ENCODE data around the gene DPH7. TPM values are rescaled to one million over a fixed set of nuclear protein-coding genes. Genes with fewer than 3 reads are reported as not detected.

Gene DPH7
- total RNA-seq, 4 donors from 2014 or later, result 17.0 to 44.1 (median 22.6) TPM

DNA sequence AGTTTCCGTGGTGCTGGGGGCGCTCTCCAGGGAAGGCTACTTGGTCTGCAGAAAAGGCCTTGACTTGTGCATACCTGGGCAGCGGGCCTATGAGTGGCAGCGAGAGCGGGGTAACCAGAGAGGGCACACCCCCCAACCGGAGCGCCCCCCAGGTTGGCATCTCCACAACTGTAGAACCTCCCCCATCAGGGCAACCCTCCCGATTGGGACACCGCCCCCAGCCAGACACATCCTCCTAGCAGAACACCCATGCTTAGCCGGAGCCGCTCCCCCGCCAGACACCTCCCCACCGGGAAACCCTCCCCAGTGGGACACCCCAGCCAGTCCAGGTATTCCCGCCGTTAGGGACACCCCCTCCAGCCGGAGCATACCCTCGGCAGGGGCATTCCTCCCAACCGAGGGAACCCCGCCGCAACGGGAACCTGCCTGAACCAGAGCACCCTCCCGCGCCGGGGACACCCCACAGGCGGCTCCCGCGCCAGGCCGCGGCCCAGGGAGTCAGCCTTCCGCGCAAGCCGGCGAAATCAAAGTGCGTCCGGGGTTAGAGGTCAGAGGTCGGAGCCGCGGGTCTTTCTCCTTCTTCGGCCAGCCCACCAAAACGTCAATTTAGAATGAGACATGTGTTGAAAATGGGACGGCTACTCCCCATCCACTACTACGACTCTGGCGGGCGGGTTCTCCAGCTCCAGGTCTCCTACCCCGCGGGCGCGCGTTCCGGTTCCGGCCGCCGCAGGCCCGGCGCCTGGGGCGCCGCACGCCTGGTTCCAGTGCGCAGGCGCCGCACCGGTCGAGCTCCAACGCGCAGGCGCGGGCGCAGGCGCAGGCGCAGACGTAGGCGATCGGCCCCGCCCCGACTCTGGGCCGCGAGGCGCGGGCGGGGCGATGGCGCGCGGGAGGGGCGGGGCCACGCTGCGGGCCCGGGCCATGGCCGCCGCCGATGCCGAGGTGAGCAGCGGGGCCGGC lies 39.7 kb upstream of the DPH7 start, which contains the start of gene EHMT1:
TSS of gene EHMT1 (plus strand) at position 901 of the 963 bp plus-strand sequence. CDS start at position 925, 24 bp downstream.
- TF ChIP-seq, protein P1, sequence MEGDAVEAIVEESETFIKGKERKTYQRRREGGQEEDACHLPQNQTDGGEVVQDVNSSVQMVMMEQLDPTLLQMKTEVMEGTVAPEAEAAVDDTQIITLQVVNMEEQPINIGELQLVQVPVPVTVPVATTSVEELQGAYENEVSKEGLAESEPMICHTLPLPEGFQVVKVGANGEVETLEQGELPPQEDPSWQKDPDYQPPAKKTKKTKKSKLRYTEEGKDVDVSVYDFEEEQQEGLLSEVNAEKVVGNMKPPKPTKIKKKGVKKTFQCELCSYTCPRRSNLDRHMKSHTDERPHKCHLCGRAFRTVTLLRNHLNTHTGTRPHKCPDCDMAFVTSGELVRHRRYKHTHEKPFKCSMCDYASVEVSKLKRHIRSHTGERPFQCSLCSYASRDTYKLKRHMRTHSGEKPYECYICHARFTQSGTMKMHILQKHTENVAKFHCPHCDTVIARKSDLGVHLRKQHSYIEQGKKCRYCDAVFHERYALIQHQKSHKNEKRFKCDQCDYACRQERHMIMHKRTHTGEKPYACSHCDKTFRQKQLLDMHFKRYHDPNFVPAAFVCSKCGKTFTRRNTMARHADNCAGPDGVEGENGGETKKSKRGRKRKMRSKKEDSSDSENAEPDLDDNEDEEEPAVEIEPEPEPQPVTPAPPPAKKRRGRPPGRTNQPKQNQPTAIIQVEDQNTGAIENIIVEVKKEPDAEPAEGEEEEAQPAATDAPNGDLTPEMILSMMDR (IDR thresholded peaks at IDR 0.05; ENCODE audit: low read depth), result no peak

DNA sequence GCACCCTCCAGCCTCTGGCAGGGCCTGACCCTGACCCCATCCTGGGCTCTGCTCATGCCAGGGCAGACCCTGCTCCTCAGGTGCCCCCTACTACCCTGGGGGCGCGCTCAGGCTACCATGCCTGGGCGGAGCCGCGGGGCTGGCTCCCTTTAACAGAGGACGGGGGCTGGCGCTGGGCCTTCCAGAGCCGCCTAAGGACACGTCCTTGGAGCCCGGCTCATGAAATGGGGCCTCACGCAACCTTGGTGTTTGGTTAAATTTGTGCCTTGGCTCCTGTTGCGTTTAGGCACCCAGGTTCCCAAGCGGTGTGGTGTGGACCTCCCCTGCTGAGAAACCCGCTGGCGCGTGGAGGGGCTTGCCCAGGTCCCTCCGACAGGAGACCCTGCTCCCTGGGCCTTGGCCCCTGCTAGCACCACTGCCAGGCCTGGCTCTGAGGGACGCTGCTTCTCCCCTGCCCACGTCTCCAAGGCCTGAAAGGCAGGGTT lies 36.7 kb upstream of the DPH7 start:
- TF ChIP-seq, protein P1 (IDR thresholded peaks at IDR 0.05; ENCODE audit: low read depth), result no peak

DNA sequence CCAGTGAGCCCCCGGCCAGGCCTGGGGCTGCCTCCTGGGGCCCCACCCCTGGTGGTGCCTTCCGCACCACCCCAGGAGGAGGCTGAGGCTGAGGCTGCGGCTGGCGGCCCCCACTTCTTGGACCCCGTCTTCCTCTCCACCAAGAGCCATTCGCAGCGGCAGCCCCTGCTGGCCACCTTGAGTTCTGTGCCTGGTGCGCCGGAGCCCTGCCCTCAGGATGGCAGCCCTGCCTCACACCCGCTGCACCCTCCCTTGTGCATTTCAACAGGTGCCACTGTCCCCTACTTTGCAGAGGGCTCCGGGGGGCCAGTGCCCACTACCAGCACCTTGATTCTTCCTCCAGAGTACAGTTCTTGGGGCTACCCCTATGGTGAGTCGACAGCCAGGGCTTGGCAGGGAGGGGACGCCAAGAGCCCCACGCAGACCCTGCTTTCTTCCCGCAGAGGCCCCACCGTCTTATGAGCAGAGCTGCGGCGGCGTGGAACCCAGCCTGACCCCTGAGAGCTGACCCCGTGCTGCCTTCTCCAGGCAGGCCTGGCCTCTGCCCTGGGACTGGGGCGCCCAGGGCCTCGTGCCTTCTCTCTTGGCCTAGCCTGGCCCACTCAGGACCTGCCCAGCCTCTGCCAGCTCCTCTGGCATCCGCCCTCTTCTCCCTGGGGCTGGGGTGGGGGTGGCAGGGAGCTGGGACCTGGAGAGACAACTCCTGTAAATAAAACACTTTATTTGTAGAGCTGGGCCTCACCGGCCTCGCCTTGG lies 36.1 kb upstream of the DPH7 start:
- TF ChIP-seq, protein P1 (IDR thresholded peaks at IDR 0.05; ENCODE audit: low read depth), result no peak

DNA sequence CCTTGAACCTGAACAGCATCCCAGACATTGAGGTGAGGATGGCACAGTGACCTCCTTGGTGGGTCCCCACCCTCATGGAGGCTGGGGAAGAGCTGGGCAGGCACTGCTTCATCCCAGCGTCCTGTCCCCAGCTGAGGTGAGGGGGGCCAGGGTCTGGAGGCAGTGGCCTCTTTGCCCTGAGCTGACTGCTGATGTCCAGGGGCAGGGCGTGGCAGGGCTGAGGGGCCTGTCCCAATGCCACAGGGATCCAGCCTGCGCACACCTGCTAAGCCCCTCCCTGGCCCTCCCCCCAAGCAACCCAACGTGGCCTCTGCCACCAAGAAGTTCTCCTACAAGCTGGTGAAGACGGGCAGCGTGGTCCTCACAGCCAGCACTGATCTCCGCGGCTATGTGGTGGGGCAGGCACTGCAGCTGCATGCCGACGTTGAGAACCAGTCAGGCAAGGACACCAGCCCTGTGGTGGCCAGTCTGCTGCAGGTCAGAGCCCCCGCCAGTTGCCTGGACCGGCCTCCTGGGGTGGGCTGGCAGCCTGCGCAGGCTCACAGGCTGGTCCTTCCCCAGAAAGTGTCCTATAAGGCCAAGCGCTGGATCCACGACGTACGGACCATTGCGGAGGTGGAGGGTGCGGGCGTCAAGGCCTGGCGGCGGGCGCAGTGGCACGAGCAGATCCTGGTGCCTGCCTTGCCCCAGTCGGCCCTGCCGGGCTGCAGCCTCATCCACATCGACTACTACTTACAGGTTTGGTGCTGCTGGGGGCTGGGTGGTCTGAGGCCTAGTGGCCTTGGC lies 35.2 kb upstream of the DPH7 start:
- TF ChIP-seq, protein P1 (IDR thresholded peaks at IDR 0.05; ENCODE audit: low read depth), result no peak

DNA sequence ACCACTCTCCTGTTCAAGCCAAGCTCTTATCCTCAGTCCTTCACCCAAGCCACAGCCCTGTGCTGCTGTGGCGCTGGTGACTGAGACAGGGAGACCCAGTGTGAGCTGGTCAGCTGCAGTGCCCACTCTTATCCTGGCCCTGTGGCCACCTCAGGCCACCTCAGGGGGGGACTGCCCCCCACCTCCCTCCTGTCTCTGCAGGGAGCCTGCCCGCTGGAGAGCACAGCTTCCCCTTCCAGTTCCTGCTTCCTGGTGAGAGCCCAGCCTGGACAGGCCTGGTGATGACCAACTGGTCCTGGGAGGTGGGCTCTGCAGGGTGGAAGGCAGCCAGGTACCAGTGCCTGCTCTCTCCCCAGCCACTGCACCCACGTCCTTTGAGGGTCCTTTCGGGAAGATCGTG lies 34.5 kb upstream of the DPH7 start:
- TF ChIP-seq, protein P1 (IDR thresholded peaks at IDR 0.05; ENCODE audit: low read depth), result no peak

DNA sequence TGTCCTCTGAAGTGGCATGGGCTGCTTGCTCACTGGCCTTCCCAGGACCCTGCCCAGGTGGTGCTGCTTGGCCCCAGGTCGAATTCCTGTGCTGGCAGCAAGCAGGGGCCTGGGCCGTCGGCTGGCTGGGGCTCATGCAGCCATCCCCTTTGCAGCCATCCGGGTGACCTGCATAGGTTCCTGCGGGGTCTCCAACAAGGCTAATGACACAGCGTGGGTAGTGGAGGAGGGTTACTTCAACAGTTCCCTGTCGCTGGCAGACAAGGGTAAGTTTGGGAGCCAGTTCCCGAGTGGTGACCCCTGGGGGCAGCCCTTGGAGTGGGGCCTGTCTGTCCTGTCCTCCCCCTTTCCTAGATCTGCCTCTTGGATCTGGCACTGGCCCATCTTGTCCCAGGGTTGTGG lies 34.0 kb upstream of the DPH7 start:
- TF ChIP-seq, protein P1 (IDR thresholded peaks at IDR 0.05; ENCODE audit: low read depth), result no peak

All from subcutaneous adipose tissue (tissue), 4 donors.